ENCODE measurements around the gene KCNF1. TPM values are rescaled to one million over a fixed set of nuclear protein-coding genes. Genes with fewer than 3 reads are reported as not detected.
A peak's percentile ranks its signal among the peaks of the same experiment; 100 is the strongest.

The KCNF1 gene
- total RNA-seq, 1 donor from 2014 or later, result 0.17 TPM

DNA sequence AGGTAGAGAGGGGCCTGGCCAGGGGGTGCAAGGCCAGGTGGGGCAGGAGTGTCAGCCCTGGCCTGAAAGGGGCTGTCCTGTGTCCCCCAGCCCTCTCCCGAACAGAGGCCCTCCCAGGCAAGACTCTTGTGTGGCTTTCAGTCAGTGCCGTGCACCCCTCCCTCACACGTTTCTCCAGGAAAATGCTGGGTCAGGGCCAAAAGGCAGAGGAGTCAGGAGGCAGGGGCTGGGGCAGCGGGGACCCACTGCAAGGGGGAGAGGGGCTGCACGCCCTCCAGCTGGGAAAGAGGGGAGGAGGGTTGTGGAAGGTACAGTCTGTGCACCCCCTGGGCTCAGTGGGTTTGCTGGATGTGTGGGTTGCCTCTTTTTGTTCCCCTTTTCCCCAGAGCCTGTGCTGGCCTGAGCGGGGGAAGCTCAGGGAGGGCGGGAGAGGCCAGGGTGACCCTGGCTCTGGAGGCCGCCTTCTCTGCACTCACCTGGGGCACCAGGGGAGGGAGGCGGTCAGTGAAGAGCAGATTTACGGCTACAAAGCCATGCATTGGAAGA, 4.1 kb downstream of the KCNF1 start:
- Histone ChIP-seq H3K27ac (no peak overlapping the region), H3K27me3 (peaks cover 38% of the 10 kb centered on the region), H3K36me3 (no peaks in the 10 kb centered on the region), H3K9me3 (no peaks in the 10 kb centered on the region), H3K4me1 (no peaks in the 10 kb centered on the region), H3K4me3 (no peak overlapping the region)
- DNase-seq (peak; percentile 52), ATAC-seq (no peak)
- intact Hi-C loops (cut with DNase I), result no loop called here
- TF ChIP-seq, protein P1, sequence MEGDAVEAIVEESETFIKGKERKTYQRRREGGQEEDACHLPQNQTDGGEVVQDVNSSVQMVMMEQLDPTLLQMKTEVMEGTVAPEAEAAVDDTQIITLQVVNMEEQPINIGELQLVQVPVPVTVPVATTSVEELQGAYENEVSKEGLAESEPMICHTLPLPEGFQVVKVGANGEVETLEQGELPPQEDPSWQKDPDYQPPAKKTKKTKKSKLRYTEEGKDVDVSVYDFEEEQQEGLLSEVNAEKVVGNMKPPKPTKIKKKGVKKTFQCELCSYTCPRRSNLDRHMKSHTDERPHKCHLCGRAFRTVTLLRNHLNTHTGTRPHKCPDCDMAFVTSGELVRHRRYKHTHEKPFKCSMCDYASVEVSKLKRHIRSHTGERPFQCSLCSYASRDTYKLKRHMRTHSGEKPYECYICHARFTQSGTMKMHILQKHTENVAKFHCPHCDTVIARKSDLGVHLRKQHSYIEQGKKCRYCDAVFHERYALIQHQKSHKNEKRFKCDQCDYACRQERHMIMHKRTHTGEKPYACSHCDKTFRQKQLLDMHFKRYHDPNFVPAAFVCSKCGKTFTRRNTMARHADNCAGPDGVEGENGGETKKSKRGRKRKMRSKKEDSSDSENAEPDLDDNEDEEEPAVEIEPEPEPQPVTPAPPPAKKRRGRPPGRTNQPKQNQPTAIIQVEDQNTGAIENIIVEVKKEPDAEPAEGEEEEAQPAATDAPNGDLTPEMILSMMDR (IDR thresholded peaks at IDR 0.05), result no peak

DNA sequence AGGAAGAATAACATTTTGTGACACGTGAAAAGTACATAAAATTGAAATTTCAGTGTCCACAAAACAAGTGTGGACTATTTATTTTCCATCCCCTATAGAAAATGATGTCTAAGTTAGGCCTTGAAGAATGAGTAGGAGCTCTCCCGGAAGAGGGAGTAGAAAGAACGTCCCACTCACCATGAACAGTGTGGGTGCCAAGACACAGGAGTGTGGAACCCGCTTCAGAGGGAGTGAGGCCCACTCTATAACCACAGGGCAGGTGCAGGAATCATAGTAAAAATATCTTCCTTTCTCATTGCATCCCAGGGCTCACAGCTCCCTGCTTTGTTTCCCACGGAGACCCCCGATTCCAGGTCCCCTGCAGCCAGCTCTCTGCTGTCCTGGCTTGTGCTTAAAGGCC, 5.2 kb downstream of the KCNF1 start:
- no peak overlapping the region for H3K27ac ChIP-seq
- intact Hi-C loops (cut with DNase I), result no loop called here
- TF ChIP-seq, protein P1 (IDR thresholded peaks at IDR 0.05), result no peak
- no peaks in the 10 kb centered on the region for H3K4me1 ChIP-seq
- no peak for ATAC-seq
- H3K9me3 ChIP-seq, result no peaks in the 10 kb centered on the region
- peaks cover 27% of the 10 kb centered on the region for H3K27me3 ChIP-seq
- no peak for DNase-seq
- no peak overlapping the region for H3K4me3 ChIP-seq
- H3K36me3 ChIP-seq, result no peaks in the 10 kb centered on the region

- ATAC-seq (no peak), DNase-seq (no peak)
- no peaks in the 10 kb centered on the region for H3K36me3 ChIP-seq
- no peaks in the 10 kb centered on the region for H3K9me3 ChIP-seq
- H3K4me1 ChIP-seq, result no peaks in the 10 kb centered on the region
- H3K27me3 ChIP-seq, result peaks cover 20% of the 10 kb centered on the region
- no peak overlapping the region for H3K27ac ChIP-seq
- H3K4me3 ChIP-seq, result no peak overlapping the region
- TF ChIP-seq, protein P1 (IDR thresholded peaks at IDR 0.05), result no peak
- intact Hi-C loops (cut with DNase I), result no loop called here
These were observed 6.2 kb downstream of the KCNF1 start for GRCh38 chr2:10917927-10918326.

DNA sequence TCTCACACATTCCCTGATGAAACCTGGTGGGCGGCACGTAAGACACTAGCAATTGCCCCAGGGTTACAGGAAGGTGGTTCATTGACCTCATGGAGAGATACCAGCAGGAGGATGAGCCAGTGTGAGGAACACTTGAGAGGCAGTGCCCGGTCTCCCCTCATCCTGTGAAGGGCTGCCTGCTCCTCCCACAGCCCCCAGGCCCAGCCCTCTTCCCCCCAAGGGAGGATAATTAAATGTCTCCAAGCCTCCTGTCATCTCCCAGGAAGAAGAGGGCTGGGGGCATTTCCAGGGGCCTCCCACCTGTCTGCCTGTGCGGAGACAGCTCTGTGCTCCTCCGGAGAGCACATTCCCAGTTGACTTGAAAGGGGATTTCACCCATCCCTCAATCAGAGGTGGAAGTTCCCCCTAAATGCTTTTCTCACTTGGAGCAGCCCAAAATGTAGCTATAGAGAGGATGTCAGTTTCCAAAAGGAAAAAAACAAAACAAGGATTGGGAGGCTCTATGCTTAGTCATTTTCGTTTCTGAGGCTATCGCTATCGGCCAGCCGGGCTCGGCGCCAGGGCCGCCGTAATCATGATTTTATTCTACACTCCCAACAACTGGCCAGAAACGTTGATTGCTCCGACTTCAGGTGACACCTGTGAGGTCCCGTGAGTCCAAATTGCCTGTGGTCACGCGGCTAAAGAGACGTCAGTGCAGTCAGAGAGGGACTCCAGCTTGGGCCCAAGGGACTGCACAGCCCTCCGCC, 7.1 kb downstream of the KCNF1 start:
- no peaks in the 10 kb centered on the region for H3K4me1 ChIP-seq
- H3K27me3 ChIP-seq, result peaks cover 12% of the 10 kb centered on the region
- ATAC-seq, result no peak
- no peaks in the 10 kb centered on the region for H3K36me3 ChIP-seq
- H3K27ac ChIP-seq, result no peak overlapping the region
- no peak overlapping the region for H3K4me3 ChIP-seq
- H3K9me3 ChIP-seq, result no peaks in the 10 kb centered on the region
- TF ChIP-seq, protein P1 (IDR thresholded peaks at IDR 0.05), result no peak
- intact Hi-C loops (cut with DNase I), result no loop called here
- no peak for DNase-seq

DNA sequence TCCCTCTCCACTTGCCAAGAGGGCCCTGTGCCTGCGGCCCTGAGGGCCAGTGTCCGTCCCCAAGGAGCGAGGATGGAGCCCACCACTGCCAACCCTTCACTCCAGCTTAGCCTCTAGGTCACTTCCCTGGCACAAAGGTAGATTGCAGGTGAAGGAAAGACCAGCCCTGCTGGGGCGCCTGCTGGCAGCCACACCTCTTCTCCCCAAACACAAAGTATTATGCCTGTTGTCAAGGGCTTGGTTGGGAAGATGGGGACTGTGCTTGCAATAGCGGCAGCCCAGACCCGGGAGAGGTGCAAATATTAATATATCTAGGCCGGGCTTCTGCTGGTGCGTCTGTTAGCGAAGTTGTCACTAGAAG, 7.7 kb downstream of the KCNF1 start:
- intact Hi-C loops (cut with DNase I), result no loop called here
- no peaks in the 10 kb centered on the region for H3K36me3 ChIP-seq
- no peak for ATAC-seq
- peaks cover 7% of the 10 kb centered on the region for H3K27me3 ChIP-seq
- no peak overlapping the region for H3K27ac ChIP-seq
- H3K4me1 ChIP-seq, result no peaks in the 10 kb centered on the region
- no peak overlapping the region for H3K4me3 ChIP-seq
- TF ChIP-seq, protein P1 (IDR thresholded peaks at IDR 0.05), result no peak
- DNase-seq, result no peak
- no peaks in the 10 kb centered on the region for H3K9me3 ChIP-seq
